ENCODE measurements around the gene TRIM52.
"Not testable (repeated sequence)": the region's sequence is repeated elsewhere in the genome, so short reads cannot be mapped to it uniquely, and the experiment has no call there.

The TRIM52 gene

DNA sequence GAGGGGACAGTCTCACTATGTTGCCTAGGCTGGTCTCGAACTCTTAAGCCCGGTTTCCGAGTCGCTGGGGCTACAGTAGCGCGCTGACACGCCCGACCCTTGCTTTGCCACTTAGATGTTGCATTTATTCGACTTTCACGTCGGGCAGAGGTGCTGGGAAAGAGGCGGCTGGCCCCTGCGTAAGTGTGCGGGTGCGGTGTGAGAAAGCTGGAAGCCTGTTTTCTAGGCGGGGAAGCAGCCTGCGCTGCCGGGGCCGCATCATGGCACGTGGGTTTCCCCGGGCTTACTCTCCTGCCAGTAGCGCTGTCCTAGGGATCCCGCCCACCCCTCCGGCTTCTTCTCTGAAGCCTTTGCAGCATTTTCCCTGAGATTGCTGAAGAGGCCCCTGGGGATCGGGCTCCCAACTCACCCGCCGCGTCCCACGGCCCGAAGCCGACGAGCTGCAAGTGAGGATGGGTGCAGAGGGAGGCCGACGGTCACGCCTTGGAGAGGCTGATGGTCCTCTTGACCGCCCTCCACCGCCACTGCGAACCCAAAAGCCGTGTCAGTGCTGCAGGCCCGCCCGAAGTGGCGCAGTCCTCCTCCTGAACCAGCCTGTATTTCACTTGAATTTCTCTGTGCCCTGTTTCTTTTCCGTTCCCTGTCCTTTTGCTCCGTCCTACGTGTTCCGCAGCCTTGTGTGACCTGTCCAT lies 43.7 kb downstream of the TRIM52 start:
- in situ Hi-C loops (cut with HindIII; ENCODE audit: low sequenced_read_pairs), result no loop called here

- in situ Hi-C loops (cut with HindIII; ENCODE audit: low sequenced_read_pairs), result no loop called here
Measured at GRCh38 chr5:181215997-181216989, 44.6 kb downstream of the TRIM52 start.

GRCh38 chr5:181214249-181214648 lies 46.7 kb downstream of the TRIM52 start:
- in situ Hi-C loops (cut with HindIII; ENCODE audit: low sequenced_read_pairs), result not testable (repeated sequence)

DNA sequence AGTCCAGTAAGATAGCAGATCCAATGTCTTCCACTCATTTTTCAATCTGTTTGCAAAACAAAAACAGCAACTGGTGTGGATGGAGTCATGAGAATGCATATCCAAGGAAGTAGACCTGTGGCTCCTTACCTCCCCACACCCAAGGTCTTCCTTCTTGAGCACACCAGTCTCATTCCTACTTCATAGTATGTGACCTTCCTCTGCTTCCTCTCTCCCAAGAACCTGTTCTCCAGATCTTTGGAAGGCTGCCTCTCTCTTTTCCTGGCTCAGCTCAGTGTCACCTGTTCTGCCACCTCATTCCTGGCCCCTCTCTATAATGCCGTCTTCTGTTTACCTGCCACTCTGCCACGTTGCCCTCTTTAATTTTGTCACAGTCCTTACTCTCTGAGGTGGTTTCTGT lies 48.0 kb downstream of the TRIM52 start:
- in situ Hi-C loops (cut with HindIII; ENCODE audit: low sequenced_read_pairs), result no loop called here

DNA sequence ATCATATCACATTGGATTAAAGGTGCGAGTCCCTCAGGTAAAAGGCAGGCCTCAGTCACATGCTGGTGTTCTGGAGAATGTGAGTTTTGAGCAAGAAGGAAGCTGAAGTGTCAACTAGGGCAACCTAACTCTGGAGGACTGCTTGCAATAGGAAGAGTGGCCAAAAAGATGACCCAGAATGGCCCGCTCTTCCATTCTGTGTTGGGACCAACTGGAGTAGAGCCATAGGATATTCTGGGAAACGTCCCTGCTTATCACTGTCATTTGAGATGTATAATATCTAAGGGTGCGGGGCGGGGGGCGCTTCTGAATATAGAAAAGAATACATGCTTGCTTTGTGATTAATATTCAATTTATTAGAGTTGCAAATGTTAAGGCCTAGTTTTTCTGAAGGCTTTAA lies 48.9 kb downstream of the TRIM52 start:
- in situ Hi-C loops (cut with HindIII; ENCODE audit: low sequenced_read_pairs), result no loop called here

DNA sequence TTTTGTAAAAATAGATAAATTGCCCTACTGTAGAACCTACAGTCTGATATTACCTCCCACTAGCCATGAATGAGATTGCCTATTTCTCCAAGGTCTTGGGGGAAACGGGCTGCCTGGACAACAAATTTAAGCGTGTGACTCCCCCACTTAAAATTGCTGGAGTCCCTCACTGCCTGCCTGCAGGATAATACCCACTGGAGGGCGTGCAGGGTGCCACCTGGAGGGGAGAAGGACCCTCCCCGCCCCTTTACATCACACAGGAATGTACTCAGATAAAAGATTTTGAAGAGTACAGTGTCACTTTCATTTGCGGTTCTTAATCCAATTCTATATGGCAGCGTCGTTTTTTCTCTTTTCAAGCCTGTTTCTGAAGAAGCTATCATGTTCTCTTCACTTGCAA lies 49.7 kb downstream of the TRIM52 start:
- in situ Hi-C loops (cut with HindIII; ENCODE audit: low sequenced_read_pairs), result no loop called here

DNA sequence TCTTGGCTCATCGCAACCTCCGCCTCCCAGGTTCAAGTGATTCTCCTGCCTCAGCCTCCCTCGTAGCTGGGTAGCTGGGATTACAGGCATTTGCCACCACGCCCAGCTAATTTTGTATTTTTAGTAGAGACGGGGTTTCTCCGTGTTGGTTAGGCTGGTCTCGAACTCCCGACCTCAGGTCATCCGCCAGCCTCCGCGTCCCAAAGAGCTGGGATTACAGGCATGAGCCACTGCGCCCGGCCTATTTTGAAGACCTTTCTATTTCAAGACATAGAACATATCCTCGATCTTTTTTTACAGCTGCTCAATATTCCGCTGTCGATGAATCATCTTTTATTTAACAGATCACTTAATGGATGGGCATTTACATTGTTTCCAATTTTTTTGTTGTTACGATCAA lies 50.2 kb downstream of the TRIM52 start:
- in situ Hi-C loops (cut with HindIII; ENCODE audit: low sequenced_read_pairs), result not testable (repeated sequence)

- in situ Hi-C loops (cut with HindIII; ENCODE audit: low sequenced_read_pairs), result not testable (repeated sequence)
Measured at GRCh38 chr5:181210148-181210547, 50.8 kb downstream of the TRIM52 start.

GRCh38 chr5:181209006-181209405 lies 51.9 kb downstream of the TRIM52 start:
- in situ Hi-C loops (cut with HindIII; ENCODE audit: low sequenced_read_pairs), result not testable (repeated sequence)

DNA sequence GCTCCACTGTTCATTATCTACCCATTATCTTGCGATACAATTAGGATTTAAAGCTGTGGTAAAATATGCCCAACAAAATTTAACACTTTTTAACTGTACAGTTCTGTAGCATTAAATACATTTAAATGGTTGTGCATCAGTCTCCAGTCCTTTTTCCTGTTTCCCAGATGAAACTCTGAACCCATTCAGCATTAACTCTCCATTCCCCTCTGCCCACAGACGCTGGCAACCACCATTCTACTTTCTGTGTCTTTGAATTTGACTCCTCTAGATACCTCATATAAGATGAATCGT lies 53.0 kb downstream of the TRIM52 start:
- in situ Hi-C loops (cut with HindIII; ENCODE audit: low sequenced_read_pairs), result no loop called here

DNA sequence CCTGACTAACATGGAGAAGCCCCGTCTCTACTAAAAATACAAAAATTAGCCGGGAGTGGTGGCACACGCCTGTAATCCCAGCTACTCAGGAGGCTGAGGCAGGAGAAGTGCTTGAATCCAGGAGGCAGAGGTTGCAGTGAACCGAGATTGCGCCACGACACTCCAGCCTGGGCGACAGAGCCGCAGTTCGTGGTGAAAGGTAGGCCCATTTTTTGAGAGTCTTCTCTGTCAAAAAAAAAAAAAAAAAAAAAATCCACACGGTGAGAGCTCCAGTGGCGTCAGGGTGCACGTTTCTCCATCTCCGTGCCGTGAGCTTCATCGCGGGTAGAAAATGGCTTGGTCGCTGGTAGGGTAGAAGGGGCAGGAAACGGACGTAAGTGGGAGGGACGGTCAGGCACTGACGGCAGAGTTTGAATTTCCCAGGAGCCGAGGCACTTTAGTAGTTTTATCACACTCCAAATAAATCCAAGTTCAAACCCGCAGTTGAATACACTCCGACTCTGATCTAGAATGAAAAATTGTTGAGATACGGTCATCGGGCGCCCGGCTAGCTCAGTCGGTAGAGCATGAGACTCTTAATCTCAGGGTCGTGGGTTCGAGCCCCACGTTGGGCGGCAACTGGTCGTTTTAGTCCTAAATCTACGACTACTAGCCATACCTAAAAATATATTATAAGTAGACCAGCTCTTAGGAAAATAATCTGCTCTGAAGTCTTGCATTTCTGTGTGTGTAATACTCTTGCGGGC lies 53.6 kb downstream of the TRIM52 start:
- in situ Hi-C loops (cut with HindIII; ENCODE audit: low sequenced_read_pairs), result no loop called here

DNA sequence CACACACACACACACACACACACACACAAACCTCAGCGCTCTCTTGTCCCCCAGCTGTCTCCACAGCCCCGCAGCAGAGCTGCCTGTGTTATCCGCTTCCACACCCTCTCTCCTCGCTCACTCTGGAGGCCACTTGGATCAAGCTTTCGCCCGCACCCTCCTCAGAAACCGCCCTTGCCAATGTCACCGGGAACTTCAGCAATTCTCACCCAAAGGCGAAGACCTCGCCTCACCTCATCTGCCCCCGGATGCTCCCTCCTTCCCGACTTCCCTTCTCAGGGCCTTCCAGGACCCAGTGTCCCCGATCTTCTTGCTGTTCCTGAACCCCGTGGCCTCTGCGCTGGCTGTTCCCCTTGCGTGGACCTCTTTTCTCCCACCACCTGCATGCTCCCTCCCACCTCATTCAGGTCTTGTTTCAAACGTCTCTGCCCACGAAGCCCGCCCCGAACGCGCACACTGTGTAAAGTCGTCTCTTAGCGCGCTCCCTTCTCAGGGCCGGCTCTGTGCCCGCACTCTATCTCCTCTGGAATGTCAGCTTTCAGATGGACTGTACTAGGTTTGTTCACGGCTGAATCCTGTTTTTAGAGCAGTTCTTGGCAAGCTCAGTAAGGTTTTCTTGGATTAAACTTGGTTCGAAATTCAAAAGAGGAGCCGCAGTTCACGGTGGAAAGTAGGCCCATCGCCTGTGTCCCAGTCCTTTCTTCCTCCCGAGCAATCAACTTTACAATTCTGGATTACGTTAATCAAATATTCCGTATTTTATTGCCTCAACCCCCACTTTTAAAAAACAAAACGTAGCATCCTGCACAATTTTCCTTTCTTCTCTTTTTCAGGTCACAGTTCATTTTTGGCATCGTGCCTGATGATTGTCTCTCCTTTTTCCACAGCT lies 54.9 kb downstream of the TRIM52 start:
- in situ Hi-C loops (cut with HindIII; ENCODE audit: low sequenced_read_pairs), result no loop called here

Measured in DLD1 (cell line).